Inflammatory macrophage (primary cell): ENCODE data around the gene DCAF8L2.
"Not testable (repeated sequence)": the region's sequence is repeated elsewhere in the genome, so short reads cannot be mapped to it uniquely, and the experiment has no call there.

Experiments used
- DNase-seq, 2 donors: peaks; one replicate each; pipeline ENCODE4 v3.0.0-alpha.2; 2020 to 2022
- total RNA-seq, 18 experiments: gene quantifications; one replicate each; lab custom pipeline; 2026; ENCODE audit warnings: mixed read lengths in 6 of 18, inconsistent platforms in 2 of 18; lab: John Stamatoyannopoulos, UW

DCAF8L2 gene
- total RNA-seq = 0 to 0.08 (median 0) reads per million in 18 experiments

DNA sequence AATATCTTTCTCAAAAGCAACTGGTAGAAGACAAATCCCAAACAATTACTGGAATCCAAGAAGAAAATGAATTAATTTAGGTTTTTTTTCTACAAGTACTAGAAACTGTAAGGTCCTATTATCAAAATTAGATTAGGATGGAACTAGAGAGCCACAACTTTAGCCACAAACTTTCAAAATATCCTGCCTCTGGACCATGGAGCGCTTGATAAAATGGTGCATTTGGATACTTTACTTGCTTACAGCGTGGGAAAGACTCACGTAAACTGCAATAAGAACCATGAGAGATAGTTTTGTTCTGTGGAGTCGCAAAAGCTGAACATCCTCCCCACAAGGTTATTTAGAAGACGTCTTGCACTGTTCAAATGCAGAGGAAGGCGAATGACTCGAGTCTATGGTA, at the start of gene DCAF8L2:
DCAF8L2 (plus strand) TSS at position 301 of the 400 bp plus-strand sequence. CDS start 156,552 bp downstream, outside the sequence.
- DNase-seq = no peak

DNA sequence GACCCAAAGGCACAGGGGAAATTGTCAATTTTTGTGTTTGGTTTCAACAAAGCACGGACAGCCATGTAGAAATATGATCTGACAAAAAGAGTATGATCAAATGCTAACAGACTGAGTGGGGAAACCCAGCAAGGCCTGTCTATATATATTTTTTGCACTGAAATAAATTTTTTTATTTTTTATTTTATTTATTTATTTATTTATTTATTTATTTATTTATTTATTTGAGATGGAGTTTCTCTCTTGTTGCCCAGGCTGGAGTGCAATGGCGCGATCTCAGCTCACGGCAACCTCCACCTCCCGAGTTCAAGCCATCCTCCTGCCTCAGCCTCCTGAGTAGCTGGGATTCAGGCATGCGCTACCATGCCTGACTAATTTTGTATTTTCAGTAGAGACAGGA, 49.0 kb upstream of the DCAF8L2 start:
- not testable (repeated sequence) for DNase-seq

DNA sequence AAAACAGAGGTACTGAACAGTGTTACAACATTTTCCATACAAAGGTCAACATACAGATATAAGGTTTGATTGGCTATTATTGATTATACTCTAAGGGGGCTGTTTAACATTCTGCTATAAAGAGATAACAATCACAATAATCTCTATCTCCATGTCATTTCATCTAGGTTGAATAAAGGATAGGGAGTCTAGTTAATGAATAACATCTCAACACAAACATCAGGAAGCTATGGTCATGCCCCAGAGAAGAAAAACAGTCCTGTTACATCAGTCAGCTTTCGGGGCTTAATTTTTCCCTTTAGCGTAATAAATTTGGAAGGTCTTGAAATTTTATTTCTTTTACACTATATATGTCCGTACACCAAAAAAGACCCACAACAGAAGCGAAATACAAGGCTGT, 41.5 kb upstream of the DCAF8L2 start:
- no peak for DNase-seq

DNA sequence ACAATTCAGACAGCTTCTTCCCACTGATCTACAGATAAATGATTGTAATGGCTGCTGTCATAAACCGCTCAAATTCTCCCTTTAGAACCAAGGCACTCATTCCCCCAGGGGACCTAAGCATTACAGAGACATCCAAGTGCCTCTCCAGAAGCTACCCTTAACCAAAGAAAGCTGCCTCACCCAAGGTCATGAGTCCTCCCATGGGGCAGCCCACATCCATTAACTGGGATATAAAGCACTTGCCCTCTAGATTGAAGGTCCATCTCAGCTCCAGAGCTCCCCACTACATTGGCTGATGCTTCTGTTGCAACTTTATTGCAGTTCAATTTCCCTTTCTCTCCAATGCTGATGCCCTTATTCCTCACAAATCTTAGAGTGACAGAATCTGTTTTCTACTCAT, 40.5 kb upstream of the DCAF8L2 start:
- DNase-seq = no peak

DNA sequence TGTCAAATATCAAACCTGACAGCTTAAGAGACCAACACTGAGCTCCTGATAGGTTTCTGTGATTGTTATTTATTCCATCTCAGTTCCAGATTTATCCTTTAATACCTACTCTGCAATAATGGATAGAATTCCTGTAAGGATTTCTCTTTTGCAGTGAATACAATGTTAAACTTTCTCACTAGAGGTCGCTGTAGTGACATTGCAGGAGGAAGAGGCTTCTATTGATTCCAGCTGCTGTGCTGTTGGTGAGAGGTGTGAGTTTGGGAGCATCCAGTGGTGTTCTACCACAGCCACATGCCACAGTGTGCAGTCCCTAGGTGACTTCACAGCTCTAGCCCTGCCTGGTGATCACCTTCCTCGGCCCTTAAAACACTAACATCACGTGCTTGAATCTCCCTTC, 34.6 kb upstream of the DCAF8L2 start:
- DNase-seq = peak in 1 of 2 donors; percentile 3

DNA sequence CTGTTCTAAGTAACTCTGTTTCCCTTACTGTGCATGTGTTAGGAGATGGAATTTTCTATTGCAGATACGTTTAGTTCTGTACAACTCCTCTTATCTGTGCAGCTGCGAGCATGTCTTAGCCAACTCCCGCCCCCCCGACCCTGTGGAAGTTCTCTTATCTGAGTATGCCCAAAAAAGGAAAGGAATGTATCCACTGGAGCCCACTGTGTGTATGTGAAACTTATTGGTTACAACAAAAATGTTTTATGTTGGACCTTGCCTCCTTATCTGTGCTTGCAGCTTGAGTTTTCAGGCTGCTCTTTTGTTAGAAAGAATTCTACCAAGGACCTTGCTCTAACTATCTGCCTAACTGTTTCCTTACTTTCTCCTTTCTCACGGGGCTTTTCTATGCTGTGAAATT, 24.2 kb upstream of the DCAF8L2 start:
- no peak for DNase-seq

DNA sequence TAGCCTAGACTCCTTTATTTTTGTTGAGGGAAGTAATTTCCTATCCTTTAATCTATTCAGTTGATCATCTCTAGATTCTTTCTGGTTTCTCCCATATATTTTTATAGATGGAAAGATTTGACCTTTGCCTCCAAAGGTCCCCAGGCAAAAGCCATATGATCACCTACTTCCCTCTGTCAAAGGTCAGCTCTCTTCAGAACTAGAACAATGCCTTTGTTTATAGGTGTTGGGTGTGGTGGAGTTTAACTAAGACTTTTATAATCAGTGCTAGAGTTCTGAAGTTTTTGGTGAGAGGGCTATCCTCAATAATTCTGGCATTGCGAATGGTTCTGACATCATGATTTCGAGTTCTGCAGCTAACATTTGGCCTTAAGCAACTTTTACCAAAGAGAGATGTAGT, 19.0 kb upstream of the DCAF8L2 start:
- DNase-seq = no peak

DNA sequence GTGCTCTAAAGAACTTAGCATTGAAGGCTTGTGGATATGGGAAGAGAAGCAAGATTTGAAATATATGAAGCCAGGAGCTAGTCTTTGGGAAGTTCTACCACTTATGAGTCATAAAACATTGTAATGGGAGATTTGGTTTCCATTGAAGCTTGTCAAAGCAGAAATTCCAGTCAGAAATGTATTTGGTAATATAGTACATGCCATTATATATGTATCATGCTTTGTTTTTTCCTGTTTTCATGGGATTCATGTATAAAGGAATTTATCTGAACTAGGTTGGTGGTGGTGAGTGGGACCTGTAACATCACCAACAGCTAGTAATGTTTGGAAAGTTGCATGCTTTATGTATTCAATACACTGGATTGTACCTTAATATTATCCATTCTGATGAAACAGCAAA, 14.6 kb upstream of the DCAF8L2 start:
- DNase-seq = no peak

DNA sequence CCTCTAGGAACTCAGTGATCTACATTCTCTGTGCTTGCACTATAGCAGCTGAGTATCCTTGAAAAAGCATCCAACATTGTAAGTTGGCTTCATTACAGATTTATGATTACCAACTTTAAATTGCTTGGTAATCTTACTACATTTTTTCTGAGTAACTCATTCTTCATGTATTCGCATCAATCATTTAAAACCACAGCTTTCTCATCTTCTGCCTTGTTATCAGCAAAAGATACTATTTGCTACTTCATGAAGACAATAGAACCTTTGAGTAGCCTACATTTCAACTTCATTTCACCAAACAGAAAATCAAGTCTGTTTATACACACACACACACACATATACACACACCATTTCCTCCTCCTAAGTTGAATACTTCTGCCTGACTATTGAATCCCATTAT, 6.2 kb upstream of the DCAF8L2 start:
- DNase-seq = no peak

DNA sequence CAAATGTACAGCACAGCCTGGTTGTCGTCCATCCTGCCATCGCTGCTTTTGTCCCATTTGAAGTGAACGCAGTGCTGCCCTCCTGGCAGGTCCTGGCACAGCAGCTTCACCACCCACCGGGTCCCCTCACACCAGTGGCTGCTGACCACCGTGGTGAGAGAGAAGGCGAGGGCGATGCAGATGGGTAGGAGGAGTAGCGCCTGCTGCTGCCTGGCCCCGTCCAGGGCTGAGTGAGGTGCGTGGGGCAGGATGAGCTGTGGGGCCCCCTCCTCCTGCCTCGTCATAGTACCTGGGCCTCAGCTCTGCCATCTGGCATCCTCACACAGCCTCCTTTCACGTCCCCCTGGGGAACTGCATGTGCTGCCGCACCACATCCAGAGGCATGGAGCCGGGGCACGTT, 1.8 kb downstream of the DCAF8L2 start:
- DNase-seq = no peak

DNA sequence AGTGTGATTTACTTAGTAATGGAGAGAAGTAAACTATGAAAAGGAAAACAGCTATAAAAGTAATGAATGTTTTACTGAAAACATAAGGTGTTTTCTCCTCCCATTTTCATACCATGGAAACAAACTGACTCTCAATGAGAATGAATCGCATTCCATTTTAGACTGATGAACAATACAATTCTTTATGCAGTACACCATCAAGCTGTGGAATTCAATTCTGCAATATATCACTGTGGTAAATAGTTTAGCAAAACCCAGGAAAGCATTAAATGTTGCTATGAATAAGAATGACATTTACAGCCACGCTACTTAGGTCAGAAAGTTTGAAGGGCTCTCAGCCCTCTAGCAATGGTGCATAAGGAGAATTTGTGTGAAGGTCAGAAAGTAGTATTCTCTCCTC, 7.4 kb downstream of the DCAF8L2 start:
- DNase-seq = no peak

DNA sequence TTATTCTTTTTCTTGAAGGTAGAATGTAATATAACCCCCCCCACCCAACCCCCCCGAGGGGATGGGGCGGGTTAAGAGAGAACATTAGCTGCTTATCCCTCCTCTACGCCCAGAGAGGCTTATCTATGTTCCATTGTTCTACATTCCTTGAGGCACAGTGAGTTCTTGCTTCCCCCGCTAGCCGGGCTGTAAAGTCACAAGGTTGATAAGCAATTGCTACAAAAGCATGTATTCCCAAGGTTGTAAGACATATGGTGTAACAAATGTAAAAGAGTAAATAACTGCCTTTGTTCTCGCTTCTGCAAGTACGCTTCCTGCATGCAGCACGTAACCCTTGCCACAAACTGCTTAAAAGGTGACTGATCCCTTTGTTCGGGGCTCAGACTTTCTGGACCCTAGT, 8.2 kb downstream of the DCAF8L2 start:
- DNase-seq = no peak

DNA sequence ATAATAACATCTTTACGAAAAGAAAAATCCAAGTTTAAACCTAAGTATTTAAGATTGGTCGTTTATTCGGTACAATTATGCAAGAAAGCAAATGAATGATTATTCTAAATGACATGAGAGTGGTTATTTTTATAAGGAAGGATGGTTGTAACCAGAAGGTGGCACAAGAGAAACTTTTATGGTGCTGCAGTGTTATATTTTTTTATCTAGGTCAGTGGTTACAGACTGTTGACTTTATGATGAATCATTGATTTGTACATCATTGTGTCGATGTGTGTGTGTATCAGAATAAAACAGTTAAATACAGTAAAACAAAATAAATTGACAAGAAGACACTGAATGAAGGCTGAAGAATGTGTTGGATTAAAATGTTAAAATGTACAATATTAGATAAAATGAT, 9.8 kb downstream of the DCAF8L2 start:
- no peak for DNase-seq

DNA sequence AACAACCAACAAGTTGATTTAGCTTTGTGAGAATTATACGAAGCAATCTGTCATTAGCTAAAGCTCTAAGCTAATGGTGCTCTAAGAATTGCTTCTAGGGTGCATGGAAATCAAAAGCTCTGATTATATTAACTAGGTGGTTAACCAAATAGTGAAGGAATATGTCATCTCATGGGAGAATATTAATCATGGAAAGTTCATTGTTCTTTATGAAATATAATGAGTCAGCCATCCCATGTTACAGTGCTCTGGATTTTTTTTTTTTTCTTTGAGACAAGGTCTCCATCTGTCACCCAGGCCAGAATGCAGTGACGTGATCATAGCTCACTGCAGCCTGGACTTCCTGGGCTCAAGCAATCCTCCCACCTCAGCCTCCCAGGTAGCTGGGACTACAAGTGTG, 10.5 kb downstream of the DCAF8L2 start:
- DNase-seq = no peak

DNA sequence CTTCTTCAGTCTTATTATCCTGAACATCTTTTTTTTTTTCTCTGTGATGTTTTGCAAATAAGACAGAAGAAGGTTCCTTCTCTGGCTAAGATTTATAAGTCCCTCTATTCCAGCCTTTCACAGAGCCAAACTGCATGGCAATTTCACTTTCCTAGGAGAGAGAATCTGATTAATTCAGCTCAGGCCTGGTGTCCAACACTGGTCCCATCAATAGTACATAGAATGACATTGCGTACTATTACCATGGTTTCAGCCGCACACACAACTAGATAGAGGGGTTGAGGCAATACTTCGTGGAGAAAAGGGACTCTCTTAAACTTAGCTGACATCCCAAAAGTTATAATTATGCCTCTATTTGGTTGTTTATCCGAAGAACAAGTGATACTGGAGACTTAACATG, 18.5 kb downstream of the DCAF8L2 start:
- no peak for DNase-seq

DNA sequence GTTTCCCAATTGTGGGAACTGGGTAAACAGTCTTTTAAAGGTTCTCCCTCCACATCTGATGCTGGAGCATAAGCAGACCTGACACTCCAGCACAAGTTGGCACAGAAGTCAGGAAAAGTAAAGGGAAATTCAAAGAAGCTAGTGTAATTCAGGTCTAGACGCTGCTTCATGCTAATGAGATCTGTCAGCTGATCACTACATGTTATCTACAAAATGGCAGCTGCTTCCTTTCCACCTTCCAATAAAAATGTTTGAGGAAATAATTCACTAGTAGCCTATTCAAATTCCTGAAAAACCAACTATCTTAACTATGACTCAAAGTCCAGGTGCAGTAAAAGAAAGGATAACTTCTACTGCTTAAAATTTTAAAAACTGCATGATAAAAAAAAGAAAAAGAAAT, 29.3 kb downstream of the DCAF8L2 start:
- no peak for DNase-seq

DNA sequence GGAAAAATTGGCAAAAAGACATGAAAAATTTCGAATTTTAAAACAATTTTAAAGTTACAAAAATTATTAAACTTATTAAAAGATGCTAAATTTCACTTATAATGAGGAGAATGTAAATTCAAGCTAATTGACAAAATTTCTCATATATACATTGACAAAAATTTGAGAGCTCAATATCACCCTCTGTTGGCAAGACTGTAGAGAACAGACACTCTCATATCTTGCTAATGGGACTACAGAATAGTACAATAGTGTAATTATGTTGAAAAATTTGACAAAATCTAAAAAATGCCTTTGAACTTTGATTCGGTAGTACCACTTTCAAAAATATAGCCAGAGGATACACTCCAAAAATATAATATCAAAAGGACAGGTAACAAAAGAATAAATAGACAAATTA, 29.8 kb downstream of the DCAF8L2 start:
- no peak for DNase-seq

DNA sequence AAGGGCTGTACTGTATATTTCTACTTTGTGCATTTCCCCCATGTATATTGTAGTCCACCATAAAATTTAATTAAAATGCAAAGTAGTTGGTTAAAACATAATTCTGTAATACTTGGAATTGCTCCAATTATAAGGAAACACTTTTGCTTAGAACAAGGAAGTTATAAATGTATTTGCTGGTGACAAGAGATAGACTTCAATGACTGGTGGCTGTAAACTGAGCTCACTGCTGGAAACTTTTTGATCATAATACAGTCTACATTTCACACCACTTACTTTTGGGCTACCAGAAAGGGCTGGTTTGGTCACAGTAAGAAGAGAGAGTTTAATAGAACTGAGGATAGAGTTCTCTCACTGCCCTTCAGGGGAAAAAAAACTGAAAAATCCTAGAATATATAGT, 32.7 kb downstream of the DCAF8L2 start:
- no peak for DNase-seq

DNA sequence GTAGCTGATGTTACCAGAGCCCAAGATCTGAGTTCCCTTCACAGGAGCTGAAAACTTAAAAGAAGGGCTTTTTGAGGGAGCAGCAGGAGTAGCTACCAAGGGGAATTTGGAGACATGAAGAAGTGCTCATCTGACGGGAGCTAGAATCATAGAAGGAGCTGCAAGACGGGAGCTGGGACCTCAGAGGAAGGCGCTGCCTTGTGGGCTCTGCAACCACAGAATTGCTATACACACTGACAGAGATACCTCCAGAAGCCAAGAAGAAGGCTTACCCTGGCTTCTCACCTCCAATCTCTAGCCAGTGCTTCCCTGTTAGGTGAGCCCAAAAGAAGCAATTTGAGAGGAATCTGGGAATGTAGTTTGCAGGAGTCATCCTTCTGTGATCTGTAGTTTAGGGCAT, 35.9 kb downstream of the DCAF8L2 start:
- no peak for DNase-seq

DNA sequence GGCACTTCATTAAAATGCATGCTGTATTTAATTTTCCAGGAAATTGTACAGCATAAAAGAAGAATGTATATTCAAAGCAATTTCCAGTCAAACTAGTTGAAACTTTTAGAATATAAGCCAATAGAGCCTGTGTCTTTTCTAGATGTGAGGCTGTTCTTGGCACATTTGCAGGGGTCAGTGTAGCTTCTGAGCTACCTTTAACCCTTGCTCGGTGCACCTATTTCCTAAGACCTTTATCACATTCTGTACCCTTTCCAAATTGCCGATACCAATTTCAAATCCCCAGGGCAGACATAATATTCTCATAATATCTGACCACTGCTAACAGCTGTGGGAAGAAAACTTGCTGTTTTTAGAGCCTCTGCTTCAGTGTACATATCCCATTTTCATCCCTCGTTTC, 43.2 kb downstream of the DCAF8L2 start:
- no peak for DNase-seq

DNA sequence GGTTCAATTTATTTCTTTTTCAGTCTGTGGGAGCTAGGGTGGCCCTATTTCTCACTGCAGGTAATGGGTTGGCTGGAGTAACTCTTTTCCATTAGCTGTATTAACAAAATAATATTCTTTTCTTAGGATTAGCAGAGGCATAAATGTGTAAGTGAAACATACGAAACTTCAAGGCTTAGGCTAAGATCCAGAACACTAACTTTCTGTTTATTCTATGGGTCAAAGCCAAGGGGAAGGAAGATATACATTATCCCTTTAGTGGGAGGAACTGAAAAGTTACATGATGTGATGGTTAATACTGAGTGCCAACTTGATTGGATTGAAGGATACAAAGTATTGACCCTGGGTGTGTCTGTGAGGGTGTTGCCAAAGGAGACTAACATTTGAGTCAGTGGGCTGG, 66.4 kb downstream of the DCAF8L2 start:
- DNase-seq = no peak

DNA sequence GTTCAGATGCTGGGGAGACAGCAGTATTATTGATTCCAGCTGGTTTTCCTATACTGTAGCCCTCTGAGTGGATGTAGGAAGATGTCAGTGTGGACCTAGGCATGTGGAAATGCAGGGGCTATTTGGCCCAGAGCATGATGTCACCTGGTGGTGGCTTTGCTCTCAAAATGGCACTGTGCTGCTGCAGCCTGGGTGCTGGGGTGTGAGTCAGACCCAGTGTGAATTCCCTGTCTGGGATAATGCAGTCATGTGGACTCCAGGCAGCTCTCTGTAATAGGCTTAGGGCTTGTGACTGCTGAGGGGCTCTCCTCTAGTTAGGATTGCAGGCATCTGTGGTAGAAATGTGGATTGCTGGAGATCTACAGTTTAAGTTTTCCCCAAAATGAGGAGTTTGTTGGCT, 70.7 kb downstream of the DCAF8L2 start:
- no peak for DNase-seq

DNA sequence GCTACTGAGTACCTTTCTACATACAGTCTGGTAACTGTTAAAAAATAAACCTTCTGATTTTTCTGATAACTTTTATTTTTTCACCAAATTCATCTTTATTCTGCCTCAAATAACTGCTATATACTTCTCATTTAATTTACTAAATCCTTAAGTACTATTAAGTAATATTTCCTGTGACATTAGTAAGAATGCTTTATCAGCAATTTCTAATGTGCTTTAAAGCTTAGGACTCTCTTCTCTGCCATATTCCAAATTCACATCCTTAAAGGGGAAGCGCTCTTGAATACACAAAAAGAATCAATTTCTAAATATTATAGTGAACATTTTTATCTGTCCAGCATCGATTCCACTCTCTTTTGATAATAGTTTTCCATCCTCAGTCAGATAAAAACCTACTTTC, 81.1 kb downstream of the DCAF8L2 start:
- no peak for DNase-seq

DNA sequence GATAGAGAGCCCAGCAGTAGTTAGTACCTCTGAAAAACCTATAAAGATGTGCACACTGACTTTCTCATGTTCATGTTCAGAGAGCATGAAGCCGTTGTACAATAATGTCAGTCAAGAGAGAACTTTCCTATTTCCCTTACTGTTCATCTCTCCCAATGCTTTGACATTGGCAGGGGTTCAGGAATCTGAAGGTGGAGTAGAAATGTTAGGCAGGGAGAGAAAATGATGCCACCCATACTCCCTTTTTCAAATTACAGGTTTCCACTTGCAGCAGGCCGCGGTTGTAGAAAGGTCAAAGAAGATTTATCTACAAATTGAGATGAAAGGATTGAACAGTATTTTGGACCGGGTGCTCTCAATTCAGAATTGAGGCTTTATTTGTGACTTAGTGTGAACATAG, 84.3 kb downstream of the DCAF8L2 start:
- DNase-seq = no peak

DNA sequence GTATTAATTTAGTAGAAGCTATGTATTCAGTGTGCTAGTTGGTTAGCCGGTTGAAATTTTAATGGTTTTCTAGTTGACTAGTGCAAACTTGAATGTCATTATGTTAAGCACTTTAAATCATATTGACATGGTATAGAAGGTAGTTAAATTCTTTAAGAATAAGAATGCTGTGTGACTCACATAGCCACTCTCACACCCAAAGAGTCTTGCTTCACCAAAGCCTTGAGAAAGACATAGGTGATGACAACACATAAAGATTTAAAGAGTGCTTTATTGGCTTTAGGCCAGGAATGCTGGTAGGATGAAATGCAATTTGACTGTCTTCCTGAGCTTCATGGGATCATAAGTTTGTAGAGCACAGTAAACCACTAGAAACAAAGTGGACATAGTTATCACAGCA, 85.3 kb downstream of the DCAF8L2 start:
- DNase-seq = no peak

DNA sequence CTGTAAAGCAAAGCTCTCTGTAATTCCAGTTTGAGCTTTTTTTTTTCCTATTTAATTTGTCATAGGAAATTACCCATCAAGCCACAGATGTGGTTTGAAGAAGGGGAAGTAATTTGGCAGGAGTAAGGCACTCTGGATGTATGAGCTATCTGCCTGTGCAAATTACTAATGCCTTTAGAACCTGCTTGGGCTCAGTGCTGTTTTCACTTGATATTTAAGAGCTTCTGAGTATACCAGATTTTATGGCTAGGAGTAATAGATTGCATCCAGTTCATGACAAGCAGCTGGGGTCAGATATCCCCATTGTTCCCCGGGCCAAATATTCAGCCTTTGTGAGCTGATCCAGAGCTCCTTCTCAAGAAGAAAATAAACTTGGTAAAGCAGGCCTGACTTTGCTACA, 89.1 kb downstream of the DCAF8L2 start:
- no peak for DNase-seq
